DMS53 (cell line): Measurements from ENCODE around the gene TMPRSS15.

Source experiments
- DNase-seq: peaks from one replicate; lab custom pipeline; 2025; lab: John Stamatoyannopoulos, UW

Gene TMPRSS15

GRCh38 chr21:18244671-18245463 is 158.7 kb downstream of the TMPRSS15 start, which contains the start of gene CHODL:
Gene CHODL, plus strand, starts transcription at chr21:18244833. Its CDS starts 391 bp downstream, at chr21:18245224.
- peak; percentile 44 for DNase-seq

GRCh38 chr21:18235545-18235944 is 168.0 kb downstream of the TMPRSS15 start:
- DNase-seq = no peak

- DNase-seq = no peak
These were observed 175.4 kb downstream of the TMPRSS15 start for GRCh38 chr21:18228060-18228739.

GRCh38 chr21:18222346-18222745 is 181.2 kb downstream of the TMPRSS15 start:
- no peak for DNase-seq

- no peak for DNase-seq
These were observed 183.1 kb downstream of the TMPRSS15 start for GRCh38 chr21:18220498-18220897.
